Activated CD8-positive, alpha-beta memory T cell treated with anti-CD3 and anti-CD28 coated beads, Interleukin-2, amount 50 U/mL, for 48 hours (primary cell): ENCODE results near the gene ATP8A1.

Experiments
- DNase-seq: peaks from one replicate; pipeline ENCODE4 v3.0.0-alpha.2; 2020

The ATP8A1 gene

GRCh38 chr4:42624551-42624950 is 32.4 kb downstream of the ATP8A1 start:
- no peak for DNase-seq

- no peak for DNase-seq
These were observed 38.9 kb downstream of the ATP8A1 start for GRCh38 chr4:42618023-42618422.

DNA sequence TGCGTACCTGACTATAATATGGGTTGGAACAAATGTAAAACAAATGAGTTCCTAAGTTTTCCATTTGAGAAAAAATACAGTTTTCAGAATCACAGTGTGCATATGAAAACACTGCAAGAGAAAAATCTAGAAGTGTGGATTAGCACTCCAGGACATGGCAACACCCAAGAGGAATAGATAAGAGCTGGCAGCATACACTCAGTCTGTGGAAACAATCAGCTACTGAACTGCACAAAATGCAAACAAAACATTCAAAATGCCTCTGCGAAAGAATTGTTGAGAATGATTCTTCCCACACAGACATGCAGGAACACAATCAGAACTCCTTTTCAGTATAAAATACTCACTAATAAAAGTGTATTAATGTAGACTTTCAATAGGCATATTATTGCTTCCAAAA is 39.9 kb downstream of the ATP8A1 start:
- DNase-seq, result no peak

GRCh38 chr4:42616572-42616971 is 40.3 kb downstream of the ATP8A1 start:
- DNase-seq, result no peak

DNA sequence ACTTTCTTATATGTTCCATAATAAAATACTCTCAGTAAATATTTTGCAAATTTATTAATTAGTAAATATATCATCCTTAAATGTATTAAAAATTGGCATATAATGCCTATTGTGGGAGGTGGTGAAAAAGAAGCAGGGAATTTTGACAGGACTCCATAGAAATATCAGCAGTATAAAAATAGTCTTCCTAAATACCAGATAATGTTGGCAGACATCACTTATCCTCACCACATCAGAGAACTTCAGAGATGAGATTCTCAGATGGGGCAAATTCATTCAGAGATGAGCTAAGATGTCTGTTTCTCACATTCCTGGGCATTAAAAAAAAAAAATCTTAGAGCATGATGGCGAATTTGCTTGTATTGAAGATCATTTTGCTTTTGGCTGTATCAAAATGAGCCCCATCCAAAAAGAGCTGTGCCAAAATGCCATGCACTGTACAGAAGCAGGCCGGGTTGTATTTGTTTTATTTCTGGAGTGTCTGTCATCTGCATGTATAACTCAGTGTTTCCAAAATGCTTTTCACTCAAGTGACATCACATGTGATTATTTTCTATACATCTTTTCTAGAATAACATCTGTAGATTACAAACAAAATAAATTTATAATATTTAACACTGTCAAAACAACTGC is 41.7 kb downstream of the ATP8A1 start:
- no peak for DNase-seq

- no peak for DNase-seq
These were observed 44.0 kb downstream of the ATP8A1 start for GRCh38 chr4:42612898-42613297.

- DNase-seq, result no peak
These were observed 46.0 kb downstream of the ATP8A1 start for GRCh38 chr4:42610941-42611340.

- no peak for DNase-seq
These were observed 47.9 kb downstream of the ATP8A1 start for GRCh38 chr4:42609051-42609450.

DNA sequence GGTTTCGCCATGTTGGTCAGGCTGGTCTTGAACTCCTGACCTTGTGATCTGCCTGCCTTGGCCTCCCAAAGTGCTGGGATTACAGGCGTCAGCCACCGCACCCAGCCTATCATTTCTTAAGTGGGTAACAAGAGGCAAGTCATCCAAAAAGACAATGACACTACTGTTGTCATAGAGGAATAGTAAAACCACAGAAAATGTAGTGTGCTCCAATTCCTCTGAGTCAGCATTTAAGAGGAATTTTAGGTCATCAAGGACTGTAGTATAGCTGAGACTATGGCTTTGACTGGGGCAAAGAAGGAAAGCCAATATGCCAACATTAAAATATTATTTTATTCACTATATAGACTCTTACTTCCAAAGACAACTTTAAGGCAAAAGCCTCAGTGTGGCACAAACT is 48.4 kb downstream of the ATP8A1 start:
- DNase-seq, result no peak

DNA sequence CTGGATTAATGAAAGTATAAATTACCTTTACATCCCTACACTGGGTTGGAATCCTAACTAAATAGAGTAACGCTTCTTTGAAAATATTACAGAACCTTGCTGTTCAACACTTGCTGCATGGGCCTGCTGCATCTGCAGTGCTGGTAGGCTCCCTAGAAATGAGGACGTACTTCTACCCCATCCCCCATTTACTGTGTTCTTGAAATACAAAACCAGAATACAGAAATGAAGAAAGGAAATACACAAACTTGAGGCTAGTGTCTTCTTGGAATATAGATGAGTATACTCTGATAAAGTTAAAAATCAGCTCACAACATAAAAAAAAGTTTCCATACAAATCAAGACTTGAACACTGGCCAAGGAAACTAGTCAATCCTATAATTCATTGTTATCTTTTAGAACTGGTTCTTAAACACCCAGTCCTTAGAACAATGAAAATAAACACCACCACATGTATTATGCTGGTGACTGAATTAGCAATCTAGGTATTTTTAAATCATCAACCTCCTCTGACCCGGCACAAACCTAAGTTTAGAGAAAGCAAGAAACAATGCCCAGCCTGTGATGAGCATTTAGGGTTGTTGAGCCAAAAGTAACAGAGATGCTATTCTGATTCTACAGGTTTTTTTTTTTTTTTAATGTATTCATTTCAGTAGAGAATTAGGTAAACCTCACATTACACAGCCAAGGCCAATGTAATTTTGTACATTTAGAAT is 49.7 kb downstream of the ATP8A1 start:
- DNase-seq, result no peak

DNA sequence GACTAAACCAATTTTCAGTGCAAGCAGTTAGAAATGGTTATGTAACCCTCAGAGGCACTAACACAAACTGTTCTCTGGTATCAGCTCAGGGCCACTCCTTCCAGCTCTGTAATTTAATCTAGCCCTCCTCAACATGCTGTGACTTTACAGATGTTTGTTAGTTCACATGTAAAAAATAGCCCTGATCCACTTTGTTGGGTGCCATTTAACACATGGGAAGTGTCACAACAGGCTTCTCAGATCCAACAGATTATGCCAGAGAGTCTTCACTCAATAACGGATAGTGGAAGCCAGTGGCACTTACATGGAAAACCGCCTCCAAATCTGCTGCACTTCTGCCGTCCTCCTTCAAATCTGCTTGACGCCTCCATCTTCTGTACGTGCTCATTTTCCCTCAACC is 51.6 kb downstream of the ATP8A1 start:
- DNase-seq, result no peak

- DNase-seq, result no peak
These were observed 53.0 kb downstream of the ATP8A1 start for GRCh38 chr4:42603862-42604261.

- no peak for DNase-seq
These were observed 56.3 kb downstream of the ATP8A1 start for GRCh38 chr4:42600578-42600977.

DNA sequence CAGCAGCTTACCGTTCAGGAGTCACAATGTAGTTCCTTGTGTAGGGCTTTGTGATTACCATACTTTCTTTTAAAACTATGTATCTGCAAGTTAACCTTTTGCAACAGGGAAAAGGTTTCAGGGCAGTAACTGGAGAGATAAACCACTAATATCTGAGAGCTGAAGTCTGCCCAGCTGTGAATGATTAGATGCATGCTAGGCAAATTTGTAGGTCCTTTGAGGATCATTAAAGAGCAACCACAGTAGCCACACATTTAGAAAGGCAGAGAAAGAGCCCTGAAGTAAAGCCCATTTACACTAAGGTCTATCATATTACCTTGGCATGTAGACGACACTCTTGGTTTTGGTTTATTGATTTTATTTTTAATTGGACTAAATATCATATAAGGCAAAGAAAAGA is 60.0 kb downstream of the ATP8A1 start:
- no peak for DNase-seq

DNA sequence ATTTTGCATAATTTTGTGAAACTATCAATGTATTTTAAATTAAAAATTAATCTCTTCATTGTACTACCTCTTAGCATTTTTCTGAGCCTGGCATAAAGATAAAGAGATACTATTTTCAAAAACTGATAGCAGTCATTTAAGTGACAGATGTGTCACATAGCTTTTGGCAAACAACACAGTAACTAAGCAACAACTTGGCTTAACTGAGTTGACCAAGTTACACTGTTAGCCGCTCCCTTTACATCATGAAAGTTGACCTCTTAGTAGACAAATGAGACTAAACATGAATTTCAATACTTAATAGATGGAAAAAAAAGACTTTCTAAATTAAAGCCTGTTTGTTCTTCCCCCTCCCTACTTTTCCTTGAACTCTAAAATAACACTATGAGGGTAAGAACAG is 62.0 kb downstream of the ATP8A1 start:
- DNase-seq, result no peak

DNA sequence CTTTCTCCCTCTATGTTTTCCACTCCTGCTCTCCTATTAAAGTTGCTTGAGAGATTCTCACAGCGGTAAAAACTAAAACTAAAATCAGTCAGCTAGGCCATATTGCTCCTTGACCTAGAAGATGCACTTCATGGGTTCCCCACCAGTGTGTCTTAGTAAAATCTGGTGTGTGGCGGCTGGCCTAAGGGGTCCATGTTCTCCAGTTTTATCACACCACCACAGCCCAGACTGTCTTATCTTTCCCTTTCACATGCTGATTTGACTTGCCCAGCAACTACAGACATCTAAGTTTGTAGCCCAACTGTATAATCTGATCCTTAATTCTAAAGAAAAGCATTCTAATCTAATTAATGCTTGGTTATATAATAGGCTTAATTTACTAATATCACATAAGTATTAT is 68.0 kb downstream of the ATP8A1 start:
- DNase-seq, result no peak

DNA sequence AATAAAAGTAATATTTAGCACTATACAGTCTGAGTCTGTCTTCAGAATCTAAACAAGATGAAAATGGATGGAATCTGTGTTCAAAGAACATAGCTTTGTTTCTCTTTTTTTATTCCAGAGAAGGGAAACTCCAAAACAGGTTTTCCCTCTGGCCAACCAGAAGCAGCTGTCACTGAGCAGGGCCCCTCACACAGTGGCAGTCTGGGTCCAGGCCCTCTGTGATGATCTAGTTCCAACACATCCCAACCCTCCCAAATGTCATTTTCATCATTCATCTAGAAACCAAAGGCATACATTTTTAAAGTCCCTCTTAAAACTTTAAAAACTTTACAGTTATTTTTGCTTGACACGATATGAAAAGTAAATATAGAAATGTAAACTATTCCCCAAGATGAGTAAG is 70.1 kb downstream of the ATP8A1 start:
- no peak for DNase-seq

- DNase-seq, result no peak
These were observed 77.0 kb downstream of the ATP8A1 start for GRCh38 chr4:42579903-42580302.

DNA sequence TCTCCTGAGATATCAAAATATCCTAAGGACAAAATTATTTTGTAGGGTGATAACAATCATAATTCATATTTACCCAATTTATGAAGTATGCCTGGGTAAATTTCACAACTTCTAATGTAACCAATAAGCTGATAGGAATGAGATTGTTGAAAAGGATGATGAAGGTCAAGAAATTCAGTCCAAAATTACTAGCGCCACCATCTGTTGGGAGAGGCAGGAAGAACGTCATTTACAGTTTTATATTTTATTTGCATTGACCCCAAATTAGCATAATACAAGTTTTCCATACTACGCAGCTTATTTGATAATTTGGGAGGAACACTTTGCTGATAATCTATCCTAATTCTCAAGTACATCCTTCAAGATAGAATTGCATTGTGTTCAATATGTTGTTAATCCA is 78.7 kb downstream of the ATP8A1 start:
- DNase-seq, result no peak

DNA sequence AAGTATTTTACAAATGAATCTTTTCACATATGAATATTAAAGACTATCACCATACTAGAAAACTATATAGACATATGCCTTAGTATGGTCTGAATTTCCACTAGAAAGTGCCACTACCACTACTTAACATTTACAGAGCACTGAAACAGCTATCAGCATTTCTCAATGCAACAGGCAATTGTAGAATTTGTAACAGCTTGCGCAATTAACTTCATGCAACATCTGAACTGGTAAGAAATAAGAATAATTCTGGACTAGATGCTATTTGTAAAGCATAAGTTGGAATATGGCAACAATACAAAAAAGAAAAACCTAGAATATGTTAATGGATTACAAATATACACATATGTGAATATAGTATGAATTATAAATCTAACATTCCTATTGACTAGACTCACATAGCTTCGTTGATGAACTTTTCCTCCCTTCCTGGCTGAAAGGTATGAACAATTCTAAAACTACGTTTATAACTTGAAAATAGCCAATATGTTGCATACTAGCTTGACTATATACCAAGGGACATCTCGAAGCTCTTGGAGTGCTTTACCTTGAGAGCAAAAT is 82.0 kb downstream of the ATP8A1 start:
- no peak for DNase-seq

DNA sequence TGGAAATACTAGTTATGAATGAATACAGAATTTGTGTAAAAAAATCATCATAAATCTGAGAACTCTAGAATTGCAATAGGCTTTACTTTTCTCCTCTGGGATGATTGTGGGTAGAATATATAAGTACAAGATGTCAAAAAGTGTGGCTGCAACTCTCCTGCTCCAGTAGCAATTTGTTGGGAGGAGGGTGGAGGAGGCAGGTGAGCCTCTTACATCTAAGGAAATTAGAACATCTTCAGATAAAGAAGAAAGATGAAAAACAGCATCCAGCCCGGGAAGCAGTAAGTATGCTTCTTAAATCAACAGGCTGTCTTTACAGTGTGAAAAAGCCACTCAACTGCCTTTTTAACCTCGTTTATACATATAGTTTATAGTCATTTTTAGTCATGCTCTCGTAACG is 83.7 kb downstream of the ATP8A1 start:
- DNase-seq, result no peak

DNA sequence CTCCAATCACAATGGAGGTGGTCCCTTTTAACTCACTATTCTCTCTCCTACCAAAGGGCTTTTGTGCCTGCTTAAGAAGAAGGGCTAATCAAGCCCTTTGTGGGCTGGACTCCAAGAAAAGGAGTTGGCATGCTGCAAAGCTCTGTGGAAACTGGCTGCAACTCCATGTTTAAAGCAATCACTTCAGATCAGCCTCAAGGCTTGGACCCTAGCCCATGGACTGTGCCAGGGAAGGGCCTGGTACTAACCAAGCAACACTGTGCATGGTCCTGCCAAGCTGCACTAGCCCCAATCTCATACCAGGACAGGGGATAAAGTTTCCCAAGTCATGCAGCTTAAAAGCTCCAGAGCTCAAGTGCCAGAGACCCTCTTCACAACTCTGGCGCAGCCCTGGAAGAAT is 86.7 kb downstream of the ATP8A1 start:
- no peak for DNase-seq

- no peak for DNase-seq
These were observed 88.2 kb downstream of the ATP8A1 start for GRCh38 chr4:42568610-42569207.

- DNase-seq, result no peak
These were observed 90.1 kb downstream of the ATP8A1 start for GRCh38 chr4:42566835-42567234.
